Endothelial cell of umbilical vein (primary cell): ENCODE data around the gene ARNT2. TPM values are rescaled to one million over a fixed set of nuclear protein-coding genes. Genes with fewer than 3 reads are reported as not detected.

Source experiments
- BruUV-seq: library from RNA; stranded (reverse); fragments of 400-500 nt; replicated peaks from 2 replicates; lab custom pipeline; 2021; lab: Mats Ljungman, UMichigan
- CTCF ChIA-PET: fragments of 300-600, 350-600 bp; sonication (Branson Sonifier 250); formaldehyde crosslinking; loops from one replicate; lab custom pipeline; 2021; ENCODE audit warnings: antibody characterized with exemption, inconsistent platforms; lab: Charles Lee
- POLR2A ChIA-PET: fragments of 300-600, 350-600 bp; sonication (Branson Sonifier 250); formaldehyde crosslinking; loops from one replicate; lab custom pipeline; 2021; ENCODE audit warnings: antibody characterized with exemption, inconsistent platforms; lab: Charles Lee
- DNase-seq: peaks from one replicate; pipeline ENCODE4 v3.0.0-alpha.2; 2011; ENCODE audit warnings: low read depth, low spot score
- FAIRE-seq: peaks from 2 replicates; lab custom pipeline; 2011; peaks lifted over from hg19 to GRCh38; lab: Jason Lieb, UNC
- H2AFZ ChIP-seq: 2 replicates; pipeline ENCODE4 v1.6.0; 2012; ENCODE audit warnings: low read depth, low read length, control low read depth, inconsistent platforms
- H3K27ac ChIP-seq: 2 replicates; pipeline ENCODE4 v1.5.1; 2011; ENCODE audit warnings: low read depth, mild to moderate bottlenecking, control low read depth, low read length, moderate library complexity; ENCODE audit not compliant: insufficient read depth
- H3K27me3 ChIP-seq, 2 experiments: 2 replicates each; pipeline versions ENCODE4 v1.6.0 to v1.6.1; 2011; ENCODE audit warnings: low read length in 2 of 2, mixed read lengths in 1 of 2; ENCODE audit not compliant: control insufficient read depth in 2 of 2, insufficient read depth in 2 of 2
- H3K36me3 ChIP-seq, 2 experiments: 2 replicates in 1 of 2; 3 replicates in 1 of 2; pipeline ENCODE4 v1.5.1; 2011; ENCODE audit warnings: low read length in 2 of 2, mild to moderate bottlenecking in 1 of 2, moderate library complexity in 1 of 2; ENCODE audit not compliant: control insufficient read depth in 2 of 2, insufficient read depth in 2 of 2; ENCODE audit errors: extremely low read depth in 1 of 2
- H3K4me1 ChIP-seq: 3 replicates; pipeline ENCODE4 v1.5.1; 2011; ENCODE audit warnings: mild to moderate bottlenecking, low read length; ENCODE audit not compliant: control insufficient read depth, insufficient read depth; ENCODE audit errors: extremely low read depth
- H3K4me2 ChIP-seq: 2 replicates; pipeline ENCODE4 v1.6.1; 2011; ENCODE audit warnings: low read length, control low read depth, mixed read lengths; ENCODE audit not compliant: insufficient read depth
- H3K4me3 ChIP-seq, 3 experiments: fragments of 200-600 bp in 1 of 3; sonication (generic), shearing (Covaris generic) in 1 of 3; replicated peaks in 1 of 3; 2 replicates each; pipeline ENCODE4 v1.5.1; 2011 to 2016; ENCODE audit warnings: control low read depth in 3 of 3, low read length in 3 of 3, mild to moderate bottlenecking in 2 of 3, inconsistent platforms in 1 of 3, low read depth in 1 of 3, moderate library complexity in 1 of 3; ENCODE audit not compliant: insufficient read depth in 1 of 3
- H3K79me2 ChIP-seq: 2 replicates; pipeline ENCODE4 v1.6.0; 2012; ENCODE audit warnings: low read length, inconsistent platforms; ENCODE audit not compliant: control insufficient read depth, insufficient read depth
- H3K9ac ChIP-seq: replicated peaks from 2 replicates; pipeline ENCODE3; 2011; ENCODE audit warnings: low read length, control low read depth; ENCODE audit not compliant: insufficient read depth; ENCODE audit errors: extremely low read depth
- H3K9me1 ChIP-seq: replicated peaks from 3 replicates; pipeline ENCODE4 v1.6.0; 2011; ENCODE audit warnings: mild to moderate bottlenecking, low read length; ENCODE audit not compliant: control insufficient read depth, insufficient read depth; ENCODE audit errors: extremely low read depth
- H3K9me3 ChIP-seq: replicated peaks from 2 replicates; pipeline ENCODE4 v1.5.1; 2012; ENCODE audit warnings: low read length, inconsistent platforms; ENCODE audit not compliant: control insufficient read depth, insufficient read depth
- H4K20me1 ChIP-seq: replicated peaks from 2 replicates; pipeline ENCODE3; 2011; ENCODE audit warnings: mild to moderate bottlenecking, low read length; ENCODE audit not compliant: control insufficient read depth, insufficient read depth; ENCODE audit errors: extremely low read depth
- GATA2 ChIP-seq: IDR thresholded peaks from 2 replicates; pipeline ENCODE4 v1.7.0; 2011; ENCODE audit warnings: low read depth, mild to moderate bottlenecking, moderate library complexity, mixed read lengths, low read length; ENCODE audit not compliant: insufficient read length, insufficient read depth
- MYC ChIP-seq: IDR thresholded peaks from one replicate; pipeline ENCODE4 v1.6.1; 2011; ENCODE audit warnings: mild to moderate bottlenecking, low read depth, low read length
- POLR2A ChIP-seq: IDR thresholded peaks from 2 replicates; pipeline ENCODE4 v1.6.1; 2012; ENCODE audit warnings: low read depth, mild to moderate bottlenecking, control low read depth, low read length
- dilution Hi-C: fragments of 300-500 bp; cut with MboI; formaldehyde crosslinking; loops from one replicate; pipeline ENCODE4 v1.15.0; 2019; ENCODE audit warnings: low sequenced_read_pairs; ENCODE audit not compliant: extremely low pct_ligation_motif_present
- intact Hi-C: fragments of 100-400 bp; cut with micrococcal nuclease; formaldehyde crosslinking; loops from one replicate; pipeline ENCODE4 v1.10.0; 2022
- polyA plus RNA-seq, 4 experiments: library from polyadenylated mRNA; depleted of rRNA in 3 of 4; stranded (reverse) in 3 of 4; unstranded in 1 of 4; fragments of >200 nt; gene quantifications; 2 replicates each; pipeline versions ENCODE4 v1.2.1 to v1.2.3, GENCODE V29; 2011 to 2012; ENCODE audit warnings: missing spikeins in 1 of 4
- total RNA-seq: library from RNA; stranded (reverse); gene quantifications from 2 replicates; pipeline ENCODE4 v1.2.3, GENCODE V29; 2021
- TF ChIP-seq, protein P1 (sequence below): IDR thresholded peaks from 2 replicates; pipeline ENCODE4 v1.6.1; 2011; ENCODE audit not compliant: insufficient read depth, insufficient read length
- TF ChIP-seq, protein P2 (sequence below), 2 donors: IDR thresholded peaks; 1 replicate in 1 of 2; 2 replicates in 1 of 2; pipeline ENCODE4 v1.5.1; 2011; ENCODE audit warnings: low read length in 2 of 2, mild to moderate bottlenecking in 2 of 2, moderate library complexity in 2 of 2, control low read depth in 1 of 2, inconsistent platforms in 1 of 2, low read depth in 1 of 2; ENCODE audit not compliant: insufficient read depth in 1 of 2; ENCODE audit errors: extremely low read depth in 1 of 2

Gene ARNT2
- total and polyA plus RNA-seq, 2 donors (not counting 3 experiments of a cell fraction or from before 2014, with no cell fraction given): 0.03 to 0.20 TPM

DNA sequence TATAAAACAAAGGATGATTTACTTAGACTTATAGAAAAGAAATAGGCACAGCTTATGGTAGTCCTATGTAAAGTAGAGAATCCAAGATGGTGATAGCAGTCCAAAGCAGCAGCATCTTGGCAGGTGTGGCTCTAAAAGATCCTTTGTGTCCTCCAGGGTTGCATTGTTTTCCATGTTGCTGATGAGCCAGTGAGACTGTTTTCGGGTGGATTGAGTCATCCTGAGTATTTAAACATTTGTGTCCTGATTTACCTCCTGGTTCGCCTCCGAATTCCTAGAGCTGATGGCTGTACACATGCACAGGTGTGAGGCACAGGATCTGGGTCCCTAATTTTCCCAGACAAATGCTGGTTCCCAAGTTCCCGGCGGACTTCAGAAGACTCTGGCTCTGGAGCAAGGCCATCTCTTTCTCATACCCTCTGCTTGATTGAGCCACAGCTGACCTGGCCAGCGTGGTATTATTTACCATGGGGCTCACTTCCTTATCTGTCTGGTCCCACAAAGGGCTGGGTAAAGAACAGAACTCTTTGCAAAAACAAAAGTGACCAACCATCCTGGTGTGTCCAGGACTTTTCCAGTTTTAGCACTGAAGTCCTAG, 51.0 kb downstream of the ARNT2 start:
- no peaks in the 10 kb centered on the region for H3K9me1 ChIP-seq
- no peak overlapping the region for H3K27ac ChIP-seq
- no TSS peak for BruUV-seq
- dilution Hi-C loops: no loop called here
- H3K79me2 ChIP-seq: no peaks in the 10 kb centered on the region
- H3K9me3 ChIP-seq: no peaks in the 10 kb centered on the region
- TF ChIP-seq GATA2: no peak
- no peak overlapping the region for H3K4me2 ChIP-seq
- H2AFZ ChIP-seq: no peak overlapping the region
- H3K27me3 ChIP-seq: peaks cover 3 to 6% of the 10 kb centered on the region in 2 experiments
- CTCF ChIA-PET: interaction anchor here (1.0 to 8.4 kb wide), 7 partner anchors 10 to 811 kb away, joined by 3 to 139 read pairs (median 6); partner anchors contain the start of gene CEMIP
- FAIRE-seq (no peak), DNase-seq (no peak)
- no peak overlapping the region for H3K4me3 ChIP-seq
- POLR2A ChIA-PET: no interaction called here
- intact Hi-C loops: loop anchor here (1.0 kb wide), 2 partner anchors 515 to 651 kb away; no protein-coding TSS in a partner anchor
- H4K20me1 ChIP-seq: no peaks in the 10 kb centered on the region
- no peaks in the 10 kb centered on the region for H3K36me3 ChIP-seq
- no peaks in the 10 kb centered on the region for H3K4me1 ChIP-seq
- no peak overlapping the region for H3K9ac ChIP-seq

DNA sequence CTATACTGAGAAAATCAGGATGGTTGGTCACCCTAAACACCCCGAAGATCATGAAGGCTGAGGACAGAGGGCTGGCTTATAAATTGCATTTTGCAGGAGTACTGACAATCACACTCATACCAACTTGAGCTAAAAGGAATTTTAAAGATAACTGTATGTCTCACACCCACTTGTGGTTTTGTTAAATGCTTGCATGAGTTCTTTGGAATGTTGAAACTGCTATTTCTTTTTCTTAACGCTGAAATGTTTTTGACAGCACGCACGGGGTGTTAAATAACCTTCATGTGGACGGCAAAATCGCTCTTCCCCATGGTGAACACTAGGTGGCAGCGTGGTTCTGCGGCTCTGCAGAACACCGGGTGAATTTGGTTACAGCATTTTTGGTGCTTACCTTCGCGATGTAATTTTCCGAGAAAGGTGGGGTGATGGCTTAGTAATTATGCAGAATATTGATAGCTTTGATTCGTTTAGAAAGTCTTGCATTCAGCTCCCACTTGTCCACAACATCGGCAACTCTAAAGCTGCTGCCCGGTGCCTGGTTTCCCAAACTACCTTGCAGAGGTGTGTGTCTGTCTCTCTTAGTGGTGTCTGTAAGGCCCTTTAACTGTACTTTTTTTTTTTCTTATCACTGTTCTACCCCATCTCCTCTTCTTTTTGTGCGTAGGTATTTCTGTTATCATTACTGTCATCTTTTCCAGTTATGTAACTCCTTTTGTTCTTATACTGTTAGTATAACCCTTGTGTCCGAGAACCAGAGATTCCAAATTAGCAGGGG, 51.7 kb downstream of the ARNT2 start:
- Histone ChIP-seq H3K4me1 (no peaks in the 10 kb centered on the region), H3K9me1 (no peaks in the 10 kb centered on the region), H3K9ac (no peak overlapping the region), H3K9me3 (no peaks in the 10 kb centered on the region), H3K4me3 (no peak overlapping the region), H3K79me2 (no peaks in the 10 kb centered on the region), H3K27ac (no peak overlapping the region), H3K36me3 (no peaks in the 10 kb centered on the region), H4K20me1 (no peaks in the 10 kb centered on the region), H3K4me2 (no peak overlapping the region), H2AFZ (no peak overlapping the region), H3K27me3 (peaks cover 1 to 3% of the 10 kb centered on the region in 2 experiments)
- FAIRE-seq (peak; percentile 92), DNase-seq (peak; percentile 63)
- dilution Hi-C loops (no loop called here), intact Hi-C loops (loop anchor here (1.0 kb wide), 5 partner anchors 111 to 807 kb away; partner anchors contain the start of gene CEMIP)
- TF ChIP-seq, protein P1, sequence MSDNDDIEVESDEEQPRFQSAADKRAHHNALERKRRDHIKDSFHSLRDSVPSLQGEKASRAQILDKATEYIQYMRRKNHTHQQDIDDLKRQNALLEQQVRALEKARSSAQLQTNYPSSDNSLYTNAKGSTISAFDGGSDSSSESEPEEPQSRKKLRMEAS: no peak
- TF ChIP-seq, protein P2, sequence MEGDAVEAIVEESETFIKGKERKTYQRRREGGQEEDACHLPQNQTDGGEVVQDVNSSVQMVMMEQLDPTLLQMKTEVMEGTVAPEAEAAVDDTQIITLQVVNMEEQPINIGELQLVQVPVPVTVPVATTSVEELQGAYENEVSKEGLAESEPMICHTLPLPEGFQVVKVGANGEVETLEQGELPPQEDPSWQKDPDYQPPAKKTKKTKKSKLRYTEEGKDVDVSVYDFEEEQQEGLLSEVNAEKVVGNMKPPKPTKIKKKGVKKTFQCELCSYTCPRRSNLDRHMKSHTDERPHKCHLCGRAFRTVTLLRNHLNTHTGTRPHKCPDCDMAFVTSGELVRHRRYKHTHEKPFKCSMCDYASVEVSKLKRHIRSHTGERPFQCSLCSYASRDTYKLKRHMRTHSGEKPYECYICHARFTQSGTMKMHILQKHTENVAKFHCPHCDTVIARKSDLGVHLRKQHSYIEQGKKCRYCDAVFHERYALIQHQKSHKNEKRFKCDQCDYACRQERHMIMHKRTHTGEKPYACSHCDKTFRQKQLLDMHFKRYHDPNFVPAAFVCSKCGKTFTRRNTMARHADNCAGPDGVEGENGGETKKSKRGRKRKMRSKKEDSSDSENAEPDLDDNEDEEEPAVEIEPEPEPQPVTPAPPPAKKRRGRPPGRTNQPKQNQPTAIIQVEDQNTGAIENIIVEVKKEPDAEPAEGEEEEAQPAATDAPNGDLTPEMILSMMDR (IDR thresholded peaks at IDR 0.05; ENCODE audit: extremely low read depth in 1 of 2, insufficient read depth in 1 of 2, low read depth in 1 of 2, low read length in 2 of 2): peak; percentile 85 to 94
- TF ChIP-seq POLR2A: no peak
- no peak for TF ChIP-seq GATA2
- no peak for TF ChIP-seq MYC
- BruUV-seq: no TSS peak
- ChIA-PET CTCF (interaction anchor here (1.0 to 8.4 kb wide), 8 partner anchors 18 to 810 kb away, joined by 3 to 139 read pairs (median 8); partner anchors contain the start of gene CEMIP), POLR2A (no interaction called here)
